HG02763 (cell line): ENCODE data around the gene C11orf58.

ENCODE experiments used
- ATAC-seq: cut with Tn5 transposase; IDR thresholded peaks from one replicate; pipeline ENCODE4 v1.9.1; 2021; ENCODE audit warnings: mild to moderate bottlenecking, moderate library complexity; ENCODE audit not compliant: unreplicated experiment

C11orf58 gene

GRCh38 chr11:16767137-16767536 lies 28.7 kb downstream of the C11orf58 start:
- no peak for ATAC-seq

GRCh38 chr11:16767957-16768356 lies 29.5 kb downstream of the C11orf58 start:
- no peak for ATAC-seq

DNA sequence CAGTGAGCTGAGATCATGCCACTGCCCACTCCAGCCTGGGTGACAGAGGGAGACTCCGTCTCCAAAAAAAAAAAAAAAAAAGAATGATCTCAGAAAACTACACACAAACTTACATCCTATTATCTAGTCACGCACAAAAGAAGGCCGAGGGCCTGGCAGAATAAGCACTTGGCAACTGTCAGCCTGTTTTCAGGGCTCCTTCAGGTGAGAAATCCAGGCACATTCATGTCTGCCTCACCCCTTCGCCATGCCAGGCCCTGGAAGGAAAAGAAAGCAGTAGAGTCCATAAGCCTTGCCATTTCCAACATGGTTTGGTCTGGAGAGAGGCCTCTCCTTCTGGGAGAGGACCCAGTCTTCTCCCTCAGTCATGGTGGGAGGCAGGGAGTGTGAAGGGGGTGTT lies 30.9 kb downstream of the C11orf58 start:
- no peak for ATAC-seq

DNA sequence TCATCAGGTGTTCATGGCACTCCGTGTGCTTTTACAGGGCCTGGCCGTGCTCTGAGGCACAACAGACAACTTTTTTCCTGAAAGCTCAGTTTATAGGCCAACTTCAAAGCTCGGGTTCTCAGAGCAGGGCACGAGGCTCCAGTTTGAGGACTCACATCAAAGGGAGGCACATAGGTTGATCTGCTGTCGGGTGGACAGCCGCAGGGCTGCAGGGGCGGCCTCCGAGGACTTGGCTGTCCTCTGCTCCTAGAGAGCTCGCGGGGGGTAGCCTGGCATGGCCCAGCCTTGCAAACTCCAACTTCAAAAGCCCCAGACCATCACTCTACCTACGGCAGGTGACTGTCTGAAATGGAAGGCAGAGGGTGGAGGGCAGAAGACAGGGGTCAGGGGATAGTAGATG lies 31.6 kb downstream of the C11orf58 start:
- no peak for ATAC-seq

DNA sequence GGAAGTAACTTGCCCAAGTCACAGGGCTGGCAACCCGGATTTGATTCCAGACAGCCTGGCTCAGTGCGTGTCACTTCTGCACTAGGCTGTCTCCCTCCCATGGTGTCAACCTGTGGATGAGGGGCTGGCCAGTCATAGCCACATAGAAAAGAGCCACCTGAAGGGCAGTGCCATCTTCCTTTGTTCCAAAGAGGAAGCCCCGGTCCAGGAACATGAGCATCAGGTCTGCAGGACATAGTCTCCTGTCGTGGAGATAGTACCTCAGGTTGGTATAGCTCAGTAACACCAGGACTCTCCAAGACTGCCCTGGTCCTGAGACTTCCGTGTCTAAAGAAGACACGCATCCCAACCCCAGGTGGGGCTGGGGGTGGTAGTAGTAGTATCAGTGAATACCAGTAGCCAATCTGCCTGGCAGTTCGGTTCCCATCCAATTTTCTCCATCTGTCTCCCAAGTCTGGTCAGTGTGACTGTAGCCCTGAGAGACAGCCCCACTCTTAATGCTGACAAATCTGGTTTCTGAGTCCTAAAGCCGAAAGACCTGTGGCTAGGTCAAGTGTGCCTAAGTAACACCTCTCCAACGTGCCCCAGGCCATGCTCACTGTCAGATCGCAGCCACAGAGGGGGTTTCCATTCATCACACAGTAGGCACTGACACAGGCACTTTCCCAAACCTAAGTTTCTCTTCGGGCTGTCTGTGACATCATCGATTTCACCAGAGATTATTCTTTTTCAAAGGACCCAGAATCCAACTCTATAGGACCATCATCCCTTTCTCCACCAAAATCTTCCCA lies 33.1 kb downstream of the C11orf58 start:
- no peak for ATAC-seq

DNA sequence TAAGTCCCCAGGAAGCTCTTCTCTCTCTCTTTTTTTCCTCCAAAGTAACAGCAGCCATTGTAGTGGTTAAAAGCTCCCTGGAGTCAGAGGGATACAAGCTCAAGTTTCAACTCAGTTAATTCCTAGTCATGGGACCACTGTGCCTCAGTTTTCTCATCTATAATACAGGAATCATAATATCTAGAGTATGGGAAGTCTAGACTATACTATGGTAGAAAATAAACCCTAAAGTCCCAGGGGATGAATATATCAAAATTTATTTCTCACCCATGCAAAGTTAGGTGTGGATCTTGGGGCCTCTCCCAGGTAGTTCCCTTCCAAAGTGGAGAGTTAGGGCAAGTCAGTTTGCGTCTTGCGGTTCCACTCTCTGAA lies 33.7 kb downstream of the C11orf58 start:
- no peak for ATAC-seq

DNA sequence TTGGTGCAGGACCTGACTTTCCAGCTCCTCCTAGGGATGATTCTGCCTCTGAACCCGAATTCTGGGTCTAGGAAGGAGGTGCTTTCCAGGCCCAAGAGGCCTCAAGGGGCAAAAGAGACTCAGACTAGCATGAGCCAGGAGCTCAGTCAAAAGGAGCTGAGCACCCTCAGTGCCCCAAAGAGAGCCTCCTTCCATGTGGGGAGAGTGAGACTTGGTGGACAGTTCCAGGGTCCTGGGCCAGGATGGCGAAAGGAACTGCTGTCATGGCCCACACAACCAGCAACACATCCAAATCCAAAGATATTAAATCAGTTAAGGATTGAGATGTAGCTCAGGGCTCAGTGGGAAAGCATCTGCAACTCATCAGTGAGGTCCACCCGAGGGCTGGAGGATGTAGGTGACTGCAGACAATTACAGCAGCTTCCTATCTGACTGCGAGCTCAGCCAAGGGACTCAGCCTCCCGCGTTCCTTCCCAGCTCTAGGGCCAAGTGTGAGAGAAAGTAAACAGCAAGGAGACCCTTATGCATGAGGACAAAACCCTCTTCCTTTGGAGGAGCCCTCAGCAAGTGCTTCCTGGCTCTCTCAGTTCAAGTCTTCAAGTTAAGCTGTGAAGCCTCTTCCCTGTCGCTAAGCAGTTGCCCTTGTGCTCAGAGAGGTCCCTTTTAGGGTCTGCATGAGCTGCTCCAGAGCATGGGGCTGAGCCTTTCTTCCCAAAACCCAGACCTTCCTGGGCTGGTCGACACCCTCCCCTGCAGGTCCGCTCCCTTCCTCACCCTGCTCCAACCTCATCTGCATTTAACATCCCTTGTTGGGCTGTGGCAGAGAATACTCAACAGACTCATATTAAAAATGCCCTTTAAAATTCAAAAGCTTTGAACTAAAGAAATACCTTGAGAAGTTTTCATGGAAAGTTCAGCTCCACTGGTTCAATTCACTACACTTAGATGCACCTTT lies 35.8 kb downstream of the C11orf58 start:
- ATAC-seq = no peak

DNA sequence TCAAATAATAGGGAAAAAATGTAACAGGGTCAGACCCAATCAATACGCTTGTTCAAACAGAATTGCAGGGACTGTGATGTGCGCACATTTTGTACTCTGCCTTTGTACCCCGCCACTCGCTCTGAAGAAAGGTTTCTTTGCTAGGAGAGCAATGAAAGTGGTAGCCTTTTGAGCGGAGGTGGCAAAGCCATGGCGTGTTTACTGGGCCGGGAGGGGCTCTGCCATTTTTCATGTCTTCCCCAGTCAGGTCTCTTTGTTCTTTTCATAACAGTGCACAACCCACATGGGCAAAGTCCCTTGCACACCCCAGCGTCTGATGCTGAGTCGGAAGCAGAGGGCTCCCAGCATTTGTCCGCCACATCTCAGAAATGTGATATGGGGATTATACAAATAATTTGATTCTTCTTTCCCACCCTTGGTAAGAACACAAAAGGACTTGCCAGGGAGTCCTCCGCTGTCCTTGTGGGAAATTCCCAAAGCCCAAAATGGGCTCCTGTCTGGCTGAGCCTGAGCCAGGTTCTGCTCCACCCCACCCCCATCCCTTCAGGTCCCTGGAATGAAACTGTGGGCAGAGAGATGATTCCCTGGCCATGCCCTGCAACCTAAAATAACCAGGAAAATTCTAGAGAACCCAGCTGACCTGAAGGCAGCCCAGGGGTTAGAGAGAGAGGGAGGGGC lies 36.6 kb downstream of the C11orf58 start:
- ATAC-seq = no peak

- ATAC-seq = no peak
Observed at GRCh38 chr11:16775614-16776283, 37.3 kb downstream of the C11orf58 start.

GRCh38 chr11:16776711-16777612 lies 38.5 kb downstream of the C11orf58 start:
- ATAC-seq = no peak

DNA sequence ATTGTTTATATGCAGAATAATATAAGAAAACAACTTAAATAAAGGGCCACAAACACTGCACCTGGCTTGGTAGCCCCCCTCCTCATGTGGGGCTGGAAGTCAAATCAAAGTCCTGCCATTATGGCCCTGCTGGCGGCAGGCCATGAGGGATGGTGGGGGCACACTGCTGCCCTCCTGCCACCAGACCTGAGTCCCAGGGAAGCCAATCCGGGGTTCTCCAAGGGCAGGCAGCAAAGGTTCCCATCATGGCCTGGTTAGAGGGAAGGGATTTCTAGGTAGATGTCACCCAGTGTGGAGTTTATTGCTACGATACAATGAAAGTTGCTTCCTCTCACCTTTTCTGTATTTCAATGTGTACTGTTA lies 39.1 kb downstream of the C11orf58 start:
- ATAC-seq = no peak

GRCh38 chr11:16778286-16778685 lies 39.8 kb downstream of the C11orf58 start:
- ATAC-seq = no peak

- ATAC-seq = no peak
Observed at GRCh38 chr11:16778876-16779275, 40.4 kb downstream of the C11orf58 start.

DNA sequence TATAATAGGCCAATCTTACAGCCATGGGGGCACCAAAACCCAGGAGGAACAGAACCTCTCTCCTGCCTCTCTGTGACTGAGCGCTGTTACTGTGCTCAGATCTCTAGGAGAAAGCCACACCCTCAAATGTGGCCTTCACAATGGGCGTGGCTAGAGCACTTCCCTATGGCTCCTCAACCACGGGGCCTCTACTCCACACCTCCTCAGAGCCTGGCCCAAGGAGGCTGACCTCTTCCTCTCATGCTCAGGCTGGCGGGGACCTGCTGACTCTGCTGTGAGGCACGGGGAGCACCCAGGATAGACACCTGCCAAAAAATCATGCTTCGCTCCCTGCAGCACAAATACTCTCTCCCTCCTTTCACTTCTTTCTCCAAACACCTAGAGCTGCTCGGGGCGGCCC lies 41.0 kb downstream of the C11orf58 start:
- ATAC-seq = no peak

- ATAC-seq = no peak
Observed at GRCh38 chr11:16780146-16780545, 41.7 kb downstream of the C11orf58 start.

GRCh38 chr11:16780698-16781550 lies 42.5 kb downstream of the C11orf58 start:
- no peak for ATAC-seq

GRCh38 chr11:16781936-16782919 lies 43.8 kb downstream of the C11orf58 start:
- no peak for ATAC-seq

DNA sequence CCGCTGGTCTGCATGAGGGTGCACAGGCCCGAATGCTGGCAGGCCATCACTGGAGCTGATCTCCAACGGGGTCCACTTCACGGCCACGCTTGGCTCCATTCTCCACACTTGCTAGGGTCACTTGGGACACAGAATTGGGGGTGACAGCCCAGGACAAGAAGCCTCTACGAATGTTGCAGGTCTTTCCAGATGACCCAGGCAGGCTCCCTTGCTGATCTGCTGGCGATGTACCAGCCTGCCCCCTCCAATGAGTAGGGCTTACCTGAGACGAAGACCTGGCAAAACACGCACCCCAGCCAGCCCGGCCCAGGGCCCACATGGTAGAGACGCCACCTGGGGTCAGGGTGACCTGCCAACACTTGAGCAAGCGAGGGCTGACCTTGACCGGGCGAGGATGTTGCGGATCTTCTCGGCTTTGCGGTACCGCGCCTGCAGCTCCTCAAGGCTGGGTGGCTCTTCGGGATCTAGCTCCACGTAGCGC lies 44.9 kb downstream of the C11orf58 start:
- no peak for ATAC-seq
